SK-N-SH (cell line): Measurements from ENCODE around the gene FBXO45. TPM values are rescaled to one million over a fixed set of nuclear protein-coding genes. Genes with fewer than 3 reads are reported as not detected.

Experiments used
- CTCF ChIA-PET: fragments of 300-600, 350-600 bp; formaldehyde crosslinking; extraction: SDS; loops from one replicate; lab custom pipeline; 2021; lab: Yijun Ruan, JAX
- POLR2A ChIA-PET: fragments of 350-600 bp; sonication (Branson Sonifier 250); formaldehyde crosslinking; extraction: SDS; loops from one replicate; lab custom pipeline; 2020; ENCODE audit warnings: antibody characterized with exemption, inconsistent platforms; lab: Yijun Ruan, JAX
- DNase-seq: peaks from one replicate; pipeline ENCODE4 v3.0.0; 2012
- H2AFZ ChIP-seq: fragments of 200-600 bp; sonication (generic); 2 replicates; pipeline ENCODE4 v1.8.1; 2016; ENCODE audit warnings: antibody characterized with exemption, mild to moderate bottlenecking, low read depth
- H3F3A ChIP-seq: fragments of 200-600 bp; sonication (generic); replicated peaks from 2 replicates; pipeline ENCODE3; 2016; ENCODE audit warnings: antibody characterized with exemption, mild to moderate bottlenecking; ENCODE audit not compliant: insufficient read depth
- H3K27ac ChIP-seq, 2 experiments: fragments of 200-500 bp in 1 of 2; fragments of 200-600 bp in 1 of 2; sonication (Bioruptor generic) in 1 of 2; sonication (generic), shearing (Covaris generic) in 1 of 2; 2 replicates each; pipeline versions ENCODE4 v1.5.1 to v1.6.1; 2014 to 2016; ENCODE audit warnings: low read depth in 2 of 2, inconsistent platforms in 1 of 2, low read length in 1 of 2, mild to moderate bottlenecking in 1 of 2, mixed read lengths in 1 of 2
- H3K27me3 ChIP-seq: fragments of 200-600 bp; sonication (generic), shearing (Covaris generic); 2 replicates; pipeline ENCODE4 v1.6.1; 2016; ENCODE audit warnings: mixed run types; ENCODE audit not compliant: insufficient read depth
- H3K36me3 ChIP-seq, 2 experiments: fragments of 200-500 bp in 1 of 2; fragments of 200-600 bp in 1 of 2; sonication (Bioruptor generic) in 1 of 2; sonication (generic) in 1 of 2; replicated peaks in 1 of 2; 2 replicates each; pipeline versions ENCODE3 to v1.5.1; 2014 to 2016; ENCODE audit warnings: low read length in 1 of 2, mild to moderate bottlenecking in 1 of 2; ENCODE audit not compliant: insufficient read depth in 2 of 2, control insufficient read depth in 1 of 2
- H3K4me1 ChIP-seq, 2 experiments: fragments of 200-500 bp in 1 of 2; fragments of 200-600 bp in 1 of 2; sonication (Bioruptor generic) in 1 of 2; sonication (generic), shearing (Covaris generic) in 1 of 2; 2 replicates each; pipeline versions ENCODE4 v1.5.1 to v1.6.1; 2014 to 2016; ENCODE audit warnings: low read depth in 1 of 2, low read length in 1 of 2, mixed run types in 1 of 2; ENCODE audit not compliant: insufficient read depth in 2 of 2, control insufficient read depth in 1 of 2
- H3K4me2 ChIP-seq: fragments of 200-600 bp; sonication (generic), shearing (Covaris generic); 2 replicates; pipeline ENCODE4 v1.6.1; 2017; ENCODE audit warnings: mixed run types
- H3K4me3 ChIP-seq, 2 experiments: fragments of 200-500 bp in 1 of 2; fragments of 200-600 bp in 1 of 2; sonication (Bioruptor generic) in 1 of 2; sonication (generic), shearing (Covaris generic) in 1 of 2; 2 replicates each; pipeline versions ENCODE4 v1.5.1 to v1.8.1; 2014 to 2016; ENCODE audit warnings: low read depth in 2 of 2, inconsistent platforms in 1 of 2, low read length in 1 of 2, mild to moderate bottlenecking in 1 of 2, mixed read lengths in 1 of 2, moderate library complexity in 1 of 2
- H3K79me2 ChIP-seq: fragments of 200-600 bp; sonication (generic); 2 replicates; pipeline ENCODE4 v1.8.1; 2017; ENCODE audit warnings: mild to moderate bottlenecking; ENCODE audit not compliant: insufficient read depth
- H3K9ac ChIP-seq: fragments of 200-600 bp; sonication (generic); 2 replicates; pipeline ENCODE4 v1.6.1; 2017; ENCODE audit warnings: mixed run types
- H3K9me2 ChIP-seq: fragments of 200-600 bp; sonication (generic); 2 replicates; pipeline ENCODE4 v1.6.1; 2017; ENCODE audit warnings: mixed run types
- H3K9me3 ChIP-seq: fragments of 200-600 bp; sonication (generic); 2 replicates; pipeline ENCODE4 v1.6.1; 2017; ENCODE audit warnings: mixed run types, mild to moderate bottlenecking, moderate library complexity
- H4K20me1 ChIP-seq: fragments of 200-600 bp; sonication (generic); 2 replicates; pipeline ENCODE4 v1.6.1; 2017; ENCODE audit warnings: mild to moderate bottlenecking, mixed run types; ENCODE audit not compliant: insufficient read depth
- ELF1 ChIP-seq: IDR thresholded peaks from 2 replicates; pipeline ENCODE4 v1.4.0; 2012
- EZH2phosphoT487 ChIP-seq: fragments of 200-600 bp; sonication (generic); IDR thresholded peaks from 2 replicates; pipeline ENCODE4 v1.6.1; 2017; ENCODE audit warnings: low read depth, mixed run types, mild to moderate bottlenecking, antibody characterized with exemption, moderate library complexity, borderline replicate concordance
- FOSL2 ChIP-seq: IDR thresholded peaks from 2 replicates; pipeline ENCODE4 v1.4.0; 2012; ENCODE audit warnings: low read depth, mild to moderate bottlenecking, moderate library complexity, borderline replicate concordance
- FOXJ3 ChIP-seq: sonication (generic); formaldehyde crosslinking; IDR thresholded peaks from 2 replicates; pipeline ENCODE4 v1.5.1; 2020; ENCODE audit warnings: mild to moderate bottlenecking, missing genetic modification reagents
- FOXM1 ChIP-seq: IDR thresholded peaks from 2 replicates; pipeline ENCODE4 v1.4.0; 2012; ENCODE audit warnings: low read depth, mild to moderate bottlenecking
- GABPA ChIP-seq: IDR thresholded peaks from 2 replicates; pipeline ENCODE4 v1.4.0; 2012; ENCODE audit warnings: low read depth, mild to moderate bottlenecking
- MXI1 ChIP-seq: IDR thresholded peaks from 2 replicates; pipeline ENCODE4 v1.6.1; 2012; ENCODE audit warnings: mild to moderate bottlenecking, low read depth, low read length, improper control_type of control experiment
- NFIC ChIP-seq: IDR thresholded peaks from 2 replicates; pipeline ENCODE4 v1.4.0; 2012; ENCODE audit warnings: borderline replicate concordance
- POLR2AphosphoS5 ChIP-seq: IDR thresholded peaks from 2 replicates; pipeline ENCODE4 v1.6.1; 2012; ENCODE audit warnings: low read depth, low read length
- RFX5 ChIP-seq: IDR thresholded peaks from 2 replicates; pipeline ENCODE4 v1.6.1; 2012; ENCODE audit warnings: mild to moderate bottlenecking, improper control_type of control experiment, low read length
- RXRA ChIP-seq: IDR thresholded peaks from 2 replicates; pipeline ENCODE4 v1.4.0; 2012; ENCODE audit warnings: low read depth, mild to moderate bottlenecking, borderline replicate concordance
- SIN3A ChIP-seq: IDR thresholded peaks from 2 replicates; pipeline ENCODE4 v1.6.1; 2012; ENCODE audit warnings: low read depth, mild to moderate bottlenecking, low read length, moderate library complexity, borderline replicate concordance
- SMC3 ChIP-seq: IDR thresholded peaks from 2 replicates; pipeline ENCODE4 v1.6.1; 2012; ENCODE audit warnings: low read depth, low read length, improper control_type of control experiment
- TAF1 ChIP-seq: IDR thresholded peaks from 2 replicates; pipeline ENCODE4 v1.6.1; 2012; ENCODE audit warnings: low read depth, mild to moderate bottlenecking, low read length, moderate library complexity, borderline replicate concordance
- TCF12 ChIP-seq: IDR thresholded peaks from 2 replicates; pipeline ENCODE4 v1.4.0; 2012
- TEAD4 ChIP-seq: IDR thresholded peaks from 2 replicates; pipeline ENCODE4 v1.4.0; 2012; ENCODE audit warnings: mild to moderate bottlenecking, borderline replicate concordance; ENCODE audit not compliant: insufficient read depth
- USF2 ChIP-seq: fragments of 150-350 bp; IDR thresholded peaks from 2 replicates; pipeline ENCODE4 v1.6.1; 2017; ENCODE audit warnings: antibody characterized with exemption, low read length, low read depth, borderline replicate concordance
- WGBS: methylation state at CpG from one replicate; pipeline ENCODE4 v1.1.6; 2017; ENCODE audit warnings: low lambda C conversion rate; 5-methylcytosine and 5-hydroxymethylcytosine counted together
- polyA plus RNA-seq, 3 experiments: library from polyadenylated mRNA; depleted of rRNA; stranded (reverse); fragments of >200 nt; gene quantifications; 2 replicates each; pipeline ENCODE4 v1.2.3, GENCODE V29; 2012
- TF ChIP-seq, protein P1 (sequence below): IDR thresholded peaks from 2 replicates; pipeline ENCODE4 v1.4.0; 2012; ENCODE audit warnings: low read depth, borderline replicate concordance
- TF ChIP-seq, protein P2 (sequence below): fragments of 150-350 bp; IDR thresholded peaks from 2 replicates; pipeline ENCODE4 v1.6.1; 2016; ENCODE audit warnings: mild to moderate bottlenecking, low read depth, low read length
- TF ChIP-seq, protein P3 (sequence below): IDR thresholded peaks from 2 replicates; pipeline ENCODE4 v1.4.0; 2012; ENCODE audit warnings: low read depth
- TF ChIP-seq, protein P4 (sequence below): fragments of 200-600 bp; sonication (generic); IDR thresholded peaks from 2 replicates; pipeline ENCODE4 v1.6.1; 2017; ENCODE audit warnings: antibody characterized with exemption, mild to moderate bottlenecking, moderate library complexity

Gene FBXO45
- polyA plus RNA-seq, 1 of the 3 experiments (the other 2 are of a cell fraction) = 3.2 TPM

DNA sequence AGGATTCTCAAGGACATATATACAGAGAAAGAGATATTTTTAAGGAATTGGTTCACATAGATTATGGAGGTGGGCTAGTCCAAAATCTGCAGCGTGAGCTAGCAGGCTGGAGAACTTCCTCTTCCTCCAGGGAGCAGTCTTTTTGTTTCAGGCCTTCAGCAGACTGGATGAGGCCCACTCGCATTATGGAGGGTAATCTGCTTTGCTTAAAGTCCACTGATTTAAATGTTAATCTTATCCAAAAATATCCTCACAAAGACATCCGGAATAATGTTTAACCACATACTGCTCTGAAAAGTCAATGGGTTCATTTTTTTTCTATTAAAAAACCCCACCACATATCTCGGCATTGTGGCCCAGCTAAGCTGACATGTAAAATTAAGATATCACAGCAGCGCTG is 48.8 kb downstream of the FBXO45 start:
- no peak overlapping the region for H3K4me2 ChIP-seq
- no peaks in the 10 kb centered on the region for H4K20me1 ChIP-seq
- H3K9me2 ChIP-seq = no peaks in the 10 kb centered on the region
- no peak overlapping the region for H3K27ac ChIP-seq
- CTCF ChIA-PET = interaction anchor here (1.7 kb wide), 1 partner anchor 8 kb away, joined by 4 read pairs; no protein-coding TSS in a partner anchor
- POLR2A ChIA-PET = no interaction called here
- H3K9me3 ChIP-seq = no peaks in the 10 kb centered on the region
- H3K4me1 ChIP-seq = peaks cover 4% of the 10 kb centered on the region in 2 experiments; a peak in 2 of 4 replicates
- no peak for TF ChIP-seq POLR2AphosphoS5
- TF ChIP-seq, protein P1, sequence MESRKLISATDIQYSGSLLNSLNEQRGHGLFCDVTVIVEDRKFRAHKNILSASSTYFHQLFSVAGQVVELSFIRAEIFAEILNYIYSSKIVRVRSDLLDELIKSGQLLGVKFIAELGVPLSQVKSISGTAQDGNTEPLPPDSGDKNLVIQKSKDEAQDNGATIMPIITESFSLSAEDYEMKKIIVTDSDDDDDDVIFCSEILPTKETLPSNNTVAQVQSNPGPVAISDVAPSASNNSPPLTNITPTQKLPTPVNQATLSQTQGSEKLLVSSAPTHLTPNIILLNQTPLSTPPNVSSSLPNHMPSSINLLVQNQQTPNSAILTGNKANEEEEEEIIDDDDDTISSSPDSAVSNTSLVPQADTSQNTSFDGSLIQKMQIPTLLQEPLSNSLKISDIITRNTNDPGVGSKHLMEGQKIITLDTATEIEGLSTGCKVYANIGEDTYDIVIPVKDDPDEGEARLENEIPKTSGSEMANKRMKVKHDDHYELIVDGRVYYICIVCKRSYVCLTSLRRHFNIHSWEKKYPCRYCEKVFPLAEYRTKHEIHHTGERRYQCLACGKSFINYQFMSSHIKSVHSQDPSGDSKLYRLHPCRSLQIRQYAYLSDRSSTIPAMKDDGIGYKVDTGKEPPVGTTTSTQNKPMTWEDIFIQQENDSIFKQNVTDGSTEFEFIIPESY = no peak
- no peak for TF ChIP-seq TCF12
- no peak for TF ChIP-seq USF2
- TF ChIP-seq EZH2phosphoT487 = no peak
- TF ChIP-seq ELF1 = no peak
- no peak for TF ChIP-seq SMC3
- TF ChIP-seq FOXM1 = no peak
- no peak for TF ChIP-seq TAF1
- TF ChIP-seq FOXJ3 (CRISPR knock-in tag) = no peak
- 78% methylated on average over 5 of the region's 5 CpGs for WGBS
- no peak for DNase-seq
- H3F3A ChIP-seq = no peaks in the 10 kb centered on the region
- no peaks in the 10 kb centered on the region for H3K79me2 ChIP-seq
- H3K4me3 ChIP-seq = no peak overlapping the region
- H3K36me3 ChIP-seq = no peaks in the 10 kb centered on the region
- H3K27me3 ChIP-seq = no peaks in the 10 kb centered on the region
- H3K9ac ChIP-seq = no peak overlapping the region
- H2AFZ ChIP-seq = no peak overlapping the region

DNA sequence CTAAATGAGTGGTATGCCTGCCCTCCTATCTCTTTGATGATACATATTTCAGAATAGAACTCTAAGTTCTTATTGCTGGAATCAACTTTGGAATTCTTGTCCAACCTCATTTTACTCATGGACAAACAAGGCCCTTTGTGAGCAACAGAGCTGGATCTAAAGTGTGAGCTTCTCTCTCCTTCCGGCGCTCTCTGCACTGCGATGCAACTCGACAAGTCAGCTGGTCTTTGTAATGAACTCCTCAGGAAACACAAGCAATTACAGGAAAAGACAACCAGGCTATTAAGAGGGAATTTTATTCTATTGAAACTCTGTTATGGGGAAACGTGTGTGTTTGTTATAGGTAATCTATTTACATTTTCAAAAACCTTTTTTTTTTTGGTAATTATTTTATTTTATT is 50.8 kb downstream of the FBXO45 start:
- 0 out of 2 replicates have a peak, but pooled peaks cover 5% of the 10 kb centered on the region for H3K27me3 ChIP-seq
- ChIA-PET POLR2A (no interaction called here), CTCF (interaction anchor here (0.6 kb wide), 1 partner anchor 10 kb away, joined by 3 read pairs; no protein-coding TSS in a partner anchor)
- WGBS = 85% methylated on average over 5 of the region's 5 CpGs
- no peak overlapping the region for H3K27ac ChIP-seq
- H2AFZ ChIP-seq = no peak overlapping the region
- DNase-seq = no peak
- H4K20me1 ChIP-seq = no peaks in the 10 kb centered on the region
- H3K4me2 ChIP-seq = no peak overlapping the region
- H3K9me3 ChIP-seq = no peaks in the 10 kb centered on the region
- no peak overlapping the region for H3K9ac ChIP-seq
- H3F3A ChIP-seq = no peaks in the 10 kb centered on the region
- no peaks in the 10 kb centered on the region for H3K9me2 ChIP-seq
- no peaks in the 10 kb centered on the region for H3K4me1 ChIP-seq
- no peak overlapping the region for H3K4me3 ChIP-seq
- H3K79me2 ChIP-seq = no peaks in the 10 kb centered on the region
- H3K36me3 ChIP-seq = no peaks in the 10 kb centered on the region
- TF ChIP-seq, protein P2, sequence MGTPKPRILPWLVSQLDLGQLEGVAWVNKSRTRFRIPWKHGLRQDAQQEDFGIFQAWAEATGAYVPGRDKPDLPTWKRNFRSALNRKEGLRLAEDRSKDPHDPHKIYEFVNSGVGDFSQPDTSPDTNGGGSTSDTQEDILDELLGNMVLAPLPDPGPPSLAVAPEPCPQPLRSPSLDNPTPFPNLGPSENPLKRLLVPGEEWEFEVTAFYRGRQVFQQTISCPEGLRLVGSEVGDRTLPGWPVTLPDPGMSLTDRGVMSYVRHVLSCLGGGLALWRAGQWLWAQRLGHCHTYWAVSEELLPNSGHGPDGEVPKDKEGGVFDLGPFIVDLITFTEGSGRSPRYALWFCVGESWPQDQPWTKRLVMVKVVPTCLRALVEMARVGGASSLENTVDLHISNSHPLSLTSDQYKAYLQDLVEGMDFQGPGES = no peak
- TF ChIP-seq FOSL2 = no peak
- TF ChIP-seq, protein P3, sequence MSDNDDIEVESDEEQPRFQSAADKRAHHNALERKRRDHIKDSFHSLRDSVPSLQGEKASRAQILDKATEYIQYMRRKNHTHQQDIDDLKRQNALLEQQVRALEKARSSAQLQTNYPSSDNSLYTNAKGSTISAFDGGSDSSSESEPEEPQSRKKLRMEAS = no peak
- no peak for TF ChIP-seq MXI1
- no peak for TF ChIP-seq NFIC
- no peak for TF ChIP-seq SIN3A
- TF ChIP-seq FOXM1 = no peak
- no peak for TF ChIP-seq ELF1
- TF ChIP-seq RFX5 = no peak
- no peak for TF ChIP-seq GABPA
- no peak for TF ChIP-seq TCF12
- no peak for TF ChIP-seq TEAD4
- no peak for TF ChIP-seq RXRA
- no peak for TF ChIP-seq POLR2AphosphoS5
- no peak for TF ChIP-seq USF2
- TF ChIP-seq, protein P4, sequence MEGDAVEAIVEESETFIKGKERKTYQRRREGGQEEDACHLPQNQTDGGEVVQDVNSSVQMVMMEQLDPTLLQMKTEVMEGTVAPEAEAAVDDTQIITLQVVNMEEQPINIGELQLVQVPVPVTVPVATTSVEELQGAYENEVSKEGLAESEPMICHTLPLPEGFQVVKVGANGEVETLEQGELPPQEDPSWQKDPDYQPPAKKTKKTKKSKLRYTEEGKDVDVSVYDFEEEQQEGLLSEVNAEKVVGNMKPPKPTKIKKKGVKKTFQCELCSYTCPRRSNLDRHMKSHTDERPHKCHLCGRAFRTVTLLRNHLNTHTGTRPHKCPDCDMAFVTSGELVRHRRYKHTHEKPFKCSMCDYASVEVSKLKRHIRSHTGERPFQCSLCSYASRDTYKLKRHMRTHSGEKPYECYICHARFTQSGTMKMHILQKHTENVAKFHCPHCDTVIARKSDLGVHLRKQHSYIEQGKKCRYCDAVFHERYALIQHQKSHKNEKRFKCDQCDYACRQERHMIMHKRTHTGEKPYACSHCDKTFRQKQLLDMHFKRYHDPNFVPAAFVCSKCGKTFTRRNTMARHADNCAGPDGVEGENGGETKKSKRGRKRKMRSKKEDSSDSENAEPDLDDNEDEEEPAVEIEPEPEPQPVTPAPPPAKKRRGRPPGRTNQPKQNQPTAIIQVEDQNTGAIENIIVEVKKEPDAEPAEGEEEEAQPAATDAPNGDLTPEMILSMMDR = no peak
- TF ChIP-seq FOXJ3 (CRISPR knock-in tag) = no peak
